ENCODE measurements around the gene RPH3AL.

The RPH3AL gene

DNA sequence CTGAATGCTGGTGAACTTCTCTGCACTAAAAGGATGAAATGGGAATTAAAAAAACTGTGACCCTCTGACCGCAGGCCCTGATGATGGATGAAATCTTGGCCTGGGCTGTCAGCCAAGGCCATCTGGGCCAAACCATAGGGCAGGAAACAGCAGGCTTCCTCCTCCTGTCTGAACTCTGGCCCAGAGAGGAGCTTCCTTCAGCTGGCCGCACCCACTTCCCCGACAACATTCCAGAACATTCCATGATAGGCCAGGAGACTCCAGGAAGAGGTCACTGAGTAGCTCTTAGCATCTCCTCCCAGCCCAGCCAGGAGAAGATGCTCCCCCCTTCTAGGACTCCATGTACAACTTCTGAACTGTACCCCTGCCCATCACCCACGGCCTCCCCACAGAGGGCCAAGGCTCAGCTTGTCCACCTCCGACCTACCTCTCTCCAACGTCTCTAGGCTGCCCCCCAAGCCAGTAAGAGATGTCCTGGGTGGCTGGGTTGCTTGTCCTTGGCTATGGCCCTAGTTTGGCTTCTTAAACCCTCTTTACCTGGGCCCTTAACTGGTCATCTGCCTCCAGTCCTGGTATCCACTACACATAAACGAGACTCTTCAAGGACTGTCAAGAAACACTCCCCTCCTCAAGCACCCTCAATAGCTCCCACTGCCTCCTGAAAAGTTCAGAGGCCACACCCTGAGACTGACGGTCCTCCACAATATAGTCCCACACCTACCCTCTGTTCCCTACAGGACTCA is 1.7 kb downstream of the RPH3AL start:
- H3K4me3 Mint-ChIP-seq: no peak overlapping the region
- ATAC-seq: no peak
- no peaks in the 10 kb centered on the region for H3K4me1 Mint-ChIP-seq
- no peak for DNase-seq
- no peaks in the 10 kb centered on the region for H3K27me3 Mint-ChIP-seq
- H3K27ac Mint-ChIP-seq: no peak overlapping the region
- no peaks in the 10 kb centered on the region for H3K9me3 Mint-ChIP-seq

DNA sequence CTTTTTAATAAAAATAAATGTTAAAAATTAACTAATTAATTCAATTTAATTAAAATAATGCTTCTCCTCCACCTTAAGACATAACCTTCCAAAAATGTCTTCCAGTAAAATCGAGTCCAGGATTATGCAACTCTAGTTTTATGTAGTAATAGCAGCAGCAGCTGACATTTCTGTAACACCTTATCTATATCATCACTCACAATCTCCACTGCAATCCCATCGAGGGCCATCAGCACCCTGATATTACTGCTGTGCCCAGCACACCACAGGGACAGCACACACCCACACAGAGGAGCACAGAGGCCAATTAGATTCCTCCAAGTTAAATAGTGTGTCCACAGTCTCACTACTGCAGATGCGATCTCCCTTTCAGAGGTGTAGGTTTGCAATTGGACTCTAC is 2.9 kb downstream of the RPH3AL start:
- no peak overlapping the region for H3K4me3 Mint-ChIP-seq
- no peaks in the 10 kb centered on the region for H3K27me3 Mint-ChIP-seq
- peak overlapping the region in 1 of 2 donors; percentile 89 for H3K27ac Mint-ChIP-seq
- H3K9me3 Mint-ChIP-seq: peaks cover 0 to 1% of the 10 kb centered on the region in 2 donors
- ATAC-seq (no peak), DNase-seq (no peak)
- H3K4me1 Mint-ChIP-seq: no peaks in the 10 kb centered on the region

DNA sequence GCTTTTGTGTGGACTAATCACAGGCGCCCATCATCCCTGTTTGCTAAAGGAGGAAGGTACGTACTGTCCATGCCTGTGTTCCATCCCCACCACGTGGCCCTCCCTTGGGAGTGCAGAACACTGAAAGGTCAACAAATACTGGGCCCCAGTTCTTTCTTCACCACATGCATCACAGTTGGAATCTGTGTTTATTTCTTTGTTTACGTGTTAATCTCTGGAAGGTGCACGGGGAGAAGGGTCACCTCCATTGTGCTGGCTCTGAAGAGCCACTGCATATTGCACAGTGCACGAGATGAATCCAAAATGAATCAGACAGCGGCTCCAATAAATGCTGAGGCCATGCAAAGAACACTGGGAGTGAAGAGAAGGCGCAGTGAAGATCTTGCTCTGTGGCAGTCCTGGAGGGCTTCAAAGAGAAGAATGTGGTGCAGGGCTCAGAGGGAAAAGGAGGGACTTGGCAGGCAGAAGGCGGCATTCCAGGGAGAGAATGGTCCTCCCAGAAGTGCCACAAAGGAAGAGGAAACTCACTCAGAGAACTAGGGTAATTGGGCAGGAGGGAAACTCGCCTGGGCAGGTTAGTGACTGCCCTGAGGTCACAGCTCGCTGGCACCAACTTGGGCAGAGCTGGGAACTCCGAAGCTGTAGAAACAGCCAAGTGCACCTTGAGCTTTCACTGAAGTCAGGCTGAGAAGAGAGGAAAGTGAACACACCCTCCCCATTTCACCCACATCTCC is 3.7 kb downstream of the RPH3AL start:
- H3K4me1 Mint-ChIP-seq: no peaks in the 10 kb centered on the region

DNA sequence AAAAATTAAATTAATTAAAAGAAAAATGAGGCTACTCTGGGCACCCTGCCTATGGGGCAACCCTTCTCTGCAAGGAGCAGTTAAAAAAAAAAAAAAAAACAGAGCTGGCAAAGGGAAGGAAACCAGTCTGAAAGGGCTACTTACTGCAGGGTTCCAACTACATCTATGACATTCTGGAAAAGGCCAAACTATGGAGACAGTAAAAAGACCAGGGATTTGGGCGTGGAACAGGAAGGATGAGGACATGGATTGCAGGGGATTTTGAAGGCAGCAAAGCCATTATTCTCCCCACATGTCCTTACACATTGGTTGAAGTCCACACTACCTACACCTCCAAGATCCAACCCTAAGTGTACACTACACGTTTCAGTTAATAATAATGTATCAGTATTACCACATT is 4.6 kb downstream of the RPH3AL start:
- Mint-ChIP-seq H3K27me3 (no peaks in the 10 kb centered on the region), H3K4me3 (no peak overlapping the region), H3K9me3 (peaks cover 10 to 12% of the 10 kb centered on the region in 2 donors), H3K27ac (no peak overlapping the region), H3K4me1 (no peaks in the 10 kb centered on the region)
- ATAC-seq: no peak
- no peak for DNase-seq

More for the DNA sequence above, 3.7 kb downstream of the RPH3AL start:
- Mint-ChIP-seq H3K27me3 (no peaks in the 10 kb centered on the region), H3K9me3 (peaks cover 8 to 9% of the 10 kb centered on the region in 2 donors), H3K27ac (no peak overlapping the region), H3K4me3 (no peak overlapping the region)
- ATAC-seq: no peak
- no peak for DNase-seq

DNA sequence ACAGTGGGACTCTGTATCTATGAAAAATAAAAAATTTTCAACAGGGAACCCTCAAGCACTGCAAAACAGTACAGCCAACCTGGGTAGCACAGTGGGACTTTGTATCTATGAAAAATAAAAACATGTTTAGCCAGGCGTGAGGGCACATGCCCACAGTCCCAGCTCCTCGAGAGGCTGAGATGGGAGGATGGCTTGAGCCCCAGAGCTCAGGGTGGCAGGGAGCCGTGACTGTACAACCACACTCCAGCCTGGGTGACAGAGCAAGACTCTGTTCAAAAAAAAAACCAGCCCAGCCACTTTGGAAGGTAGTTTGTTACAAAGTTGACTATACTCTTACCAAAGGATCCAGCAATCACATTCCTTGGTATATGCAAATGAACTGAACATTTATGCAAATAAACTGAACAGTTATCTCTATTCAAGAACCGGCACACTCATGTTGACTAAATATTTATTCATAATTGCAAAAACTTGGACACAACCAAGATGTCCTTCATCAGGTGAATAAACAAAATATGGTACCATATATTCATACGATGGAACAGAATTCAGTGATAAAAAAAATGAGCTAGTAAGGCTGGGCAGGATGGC is 5.2 kb downstream of the RPH3AL start:
- H3K4me3 Mint-ChIP-seq: no peak overlapping the region

DNA sequence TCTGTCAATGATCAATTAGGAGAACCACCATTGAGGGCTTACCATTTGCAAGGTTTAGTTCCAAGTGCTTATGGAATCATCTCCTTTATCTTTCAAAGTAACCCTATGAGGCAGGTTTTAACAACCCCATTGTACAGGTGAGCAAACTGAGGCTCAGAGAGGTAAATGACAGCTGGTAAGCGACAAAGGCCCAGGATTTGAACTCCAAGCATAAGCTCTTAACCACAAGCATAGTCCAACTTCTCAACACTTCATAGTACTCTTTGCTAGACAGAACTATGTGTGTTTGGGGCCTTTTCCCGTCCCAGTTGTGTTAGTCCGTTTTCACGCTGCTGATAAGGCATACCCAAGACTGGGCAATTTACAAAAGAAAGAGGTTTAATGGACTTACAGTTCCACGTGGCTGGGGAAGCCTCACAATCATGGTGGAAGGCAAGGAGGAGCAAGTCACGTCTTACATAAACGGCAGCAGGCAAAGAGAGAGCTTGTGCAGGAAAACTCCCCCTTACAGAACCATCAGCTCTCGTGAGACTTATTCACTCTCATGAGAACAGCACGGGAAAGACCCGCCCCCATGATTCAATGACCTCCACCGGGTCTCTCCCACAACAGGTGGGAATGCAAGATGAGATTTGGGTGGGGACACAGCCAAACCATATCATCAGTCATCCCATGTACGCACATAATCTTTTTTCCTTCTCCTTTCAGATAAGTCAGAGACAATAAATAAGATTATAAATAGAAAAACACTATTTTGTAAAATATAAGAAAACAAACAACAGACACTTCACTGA is 6.4 kb downstream of the RPH3AL start:
- ATAC-seq (no peak), DNase-seq (no peak)
- no peaks in the 10 kb centered on the region for H3K4me1 Mint-ChIP-seq
- H3K9me3 Mint-ChIP-seq: peaks cover 10 to 12% of the 10 kb centered on the region in 2 donors
- H3K4me3 Mint-ChIP-seq: no peak overlapping the region
- no peak overlapping the region for H3K27ac Mint-ChIP-seq
- H3K27me3 Mint-ChIP-seq: no peaks in the 10 kb centered on the region

More for the DNA sequence above, 5.2 kb downstream of the RPH3AL start:
- Mint-ChIP-seq H3K27me3 (no peaks in the 10 kb centered on the region), H3K4me1 (no peaks in the 10 kb centered on the region), H3K27ac (no peak overlapping the region), H3K9me3 (peaks cover 10 to 12% of the 10 kb centered on the region in 2 donors)
- DNase-seq: no peak
- ATAC-seq: no peak

DNA sequence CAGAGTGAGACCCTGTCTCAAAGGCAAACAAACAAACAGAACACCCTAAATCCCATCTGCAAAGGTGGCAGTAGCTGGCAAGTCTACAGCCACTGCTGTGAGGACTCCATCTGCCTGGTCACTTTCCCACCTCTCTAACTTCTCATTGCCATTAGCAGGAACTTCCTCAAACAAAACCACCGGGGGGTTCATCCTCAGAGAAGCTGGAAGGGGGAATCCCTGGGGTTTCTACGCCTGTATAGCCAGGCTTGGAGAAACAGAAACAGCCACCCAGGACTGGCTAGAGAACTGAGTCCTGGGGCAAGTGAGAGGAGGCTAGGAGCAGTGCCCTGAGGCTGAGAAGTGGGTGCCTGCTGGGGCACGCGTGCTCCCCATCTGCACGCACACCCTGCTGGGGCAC is 7.3 kb downstream of the RPH3AL start:
- H3K9me3 Mint-ChIP-seq: peaks cover 10 to 12% of the 10 kb centered on the region in 2 donors
- H3K4me1 Mint-ChIP-seq: no peaks in the 10 kb centered on the region
- no peak overlapping the region for H3K4me3 Mint-ChIP-seq
- DNase-seq (no peak), ATAC-seq (no peak)
- H3K27ac Mint-ChIP-seq: no peak overlapping the region
- no peaks in the 10 kb centered on the region for H3K27me3 Mint-ChIP-seq

DNA sequence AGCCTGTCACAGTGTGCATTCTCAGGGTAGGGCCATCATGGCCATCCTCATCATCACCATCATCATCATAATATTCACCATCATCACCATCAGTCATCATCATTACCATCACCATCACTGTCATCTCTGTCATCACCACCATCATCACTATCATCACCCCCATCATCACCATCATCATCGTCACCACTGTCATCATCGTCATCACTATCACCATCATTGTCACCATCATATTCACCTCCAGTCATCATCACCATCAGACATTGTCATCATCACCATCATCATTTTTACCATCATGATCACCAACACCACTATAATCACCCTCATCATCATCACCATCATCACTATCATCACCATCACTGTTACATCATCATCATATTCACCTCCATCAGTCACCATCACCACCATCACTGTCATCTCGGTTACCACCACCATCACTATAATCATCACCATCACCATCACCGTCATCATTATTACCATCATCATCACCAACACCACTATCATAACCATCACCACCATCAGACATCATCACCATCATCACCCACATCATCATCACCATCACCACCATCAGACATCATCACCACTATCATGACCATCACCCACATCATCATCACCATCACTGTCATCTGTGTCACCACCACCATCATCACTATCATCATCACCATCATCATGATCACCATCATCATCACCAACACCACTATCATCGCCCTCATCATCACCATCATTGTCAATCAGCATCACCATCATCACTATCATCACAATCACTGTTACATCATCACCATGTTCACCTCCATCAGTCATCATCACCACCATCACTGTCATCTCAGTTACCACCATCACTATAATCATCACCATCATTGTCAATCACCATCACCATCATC is 8.5 kb downstream of the RPH3AL start:
- DNase-seq (no peak), ATAC-seq (no peak)
- Mint-ChIP-seq H3K4me1 (no peaks in the 10 kb centered on the region), H3K4me3 (no peak overlapping the region), H3K27ac (no peak overlapping the region), H3K9me3 (peaks cover 10 to 12% of the 10 kb centered on the region in 2 donors), H3K27me3 (no peaks in the 10 kb centered on the region)

DNA sequence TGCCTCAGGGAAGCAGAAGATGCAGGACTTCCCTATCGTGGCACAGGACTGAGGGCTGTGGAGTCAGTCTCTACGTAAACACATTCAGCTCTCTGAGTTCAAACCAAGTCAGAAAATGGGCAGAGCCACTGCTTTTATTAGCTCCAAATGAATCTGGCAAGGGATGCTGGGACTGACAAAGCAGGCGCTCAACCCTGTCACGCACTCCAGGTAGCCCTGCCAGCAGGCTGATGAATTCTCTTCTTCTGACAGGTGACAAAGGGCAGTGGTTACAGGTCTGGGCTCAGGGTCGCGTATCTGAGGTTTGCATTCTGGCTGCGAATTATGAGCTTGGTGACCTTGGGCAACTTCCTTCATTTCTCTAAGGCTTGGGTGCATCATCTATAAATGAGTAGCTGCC is 9.4 kb downstream of the RPH3AL start:
- Mint-ChIP-seq H3K4me1 (no peaks in the 10 kb centered on the region), H3K9me3 (peaks cover 10 to 12% of the 10 kb centered on the region in 2 donors), H3K27ac (no peak overlapping the region), H3K27me3 (no peaks in the 10 kb centered on the region), H3K4me3 (no peak overlapping the region)
- DNase-seq (no peak), ATAC-seq (no peak)

DNA sequence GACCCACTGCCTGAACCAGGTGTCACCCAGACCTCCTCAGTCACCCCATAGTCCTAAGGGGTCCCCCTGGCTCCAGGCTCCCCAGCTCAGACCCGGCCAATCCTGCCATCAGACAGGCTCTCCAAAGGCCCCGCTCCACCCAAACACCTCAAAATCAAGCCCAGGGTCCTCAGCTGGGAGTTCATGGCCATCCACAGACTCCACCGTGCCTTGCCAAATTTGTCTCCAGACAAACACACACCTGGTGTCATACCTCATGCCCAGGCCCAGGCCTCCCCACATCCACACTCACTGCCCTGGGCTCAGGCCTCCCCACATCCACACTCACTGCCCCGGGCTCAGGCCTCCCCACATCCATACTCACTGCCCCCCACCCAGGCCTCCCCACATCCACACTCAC is 12.5 kb downstream of the RPH3AL start:
- Mint-ChIP-seq H3K9me3 (peaks cover 10 to 12% of the 10 kb centered on the region in 2 donors), H3K27ac (no peak overlapping the region), H3K27me3 (no peaks in the 10 kb centered on the region), H3K4me1 (peaks cover 21% of the 10 kb centered on the region), H3K4me3 (no peak overlapping the region)
- ATAC-seq (no peak), DNase-seq (no peak)

DNA sequence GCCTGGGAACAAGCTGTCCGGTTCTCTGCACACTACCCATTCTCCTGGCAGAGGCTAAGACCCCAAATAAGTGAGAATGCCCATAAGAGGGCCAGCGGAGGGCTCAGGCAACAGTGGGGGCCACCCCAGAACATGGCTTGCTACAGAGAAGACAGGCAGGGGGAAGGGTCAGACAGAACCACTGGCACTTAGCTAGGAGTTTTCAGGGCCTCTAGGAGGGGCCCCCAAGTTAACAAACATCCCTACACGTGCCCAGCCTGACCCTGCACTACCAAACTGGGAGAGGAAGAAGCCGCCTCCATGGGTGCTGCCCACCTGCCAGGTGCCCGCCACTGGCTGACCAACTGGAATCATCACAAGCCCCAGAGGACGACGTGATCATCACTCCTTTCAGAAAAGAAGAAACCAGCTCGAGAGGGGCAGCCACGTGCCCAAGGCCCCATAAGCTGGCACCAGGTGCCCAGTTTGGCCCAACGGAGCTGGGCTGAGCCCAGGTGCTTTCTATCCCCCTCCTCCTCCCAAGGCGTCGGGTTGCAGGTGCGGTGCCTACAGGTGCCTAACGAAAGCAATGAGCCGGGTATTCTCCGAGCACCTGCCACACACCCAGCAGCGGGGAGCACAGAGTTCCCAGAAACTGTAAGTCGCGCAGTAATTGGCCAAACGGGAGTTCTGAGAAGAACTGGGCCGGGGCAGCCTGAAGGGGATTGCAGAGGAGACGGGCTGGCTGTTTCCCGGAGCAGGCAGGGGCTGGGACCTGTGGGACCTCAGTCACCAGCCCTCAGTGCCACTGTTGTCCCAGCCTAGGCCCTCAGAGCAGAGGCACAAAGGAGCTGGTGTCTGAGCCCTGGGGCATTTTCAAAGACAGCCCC is 13.2 kb downstream of the RPH3AL start:
- DNase-seq (no peak), ATAC-seq (no peak)
- Mint-ChIP-seq H3K27me3 (no peaks in the 10 kb centered on the region), H3K27ac (no peak overlapping the region), H3K4me3 (no peak overlapping the region), H3K4me1 (peaks cover 26% of the 10 kb centered on the region), H3K9me3 (peaks cover 7 to 8% of the 10 kb centered on the region in 2 donors)

DNA sequence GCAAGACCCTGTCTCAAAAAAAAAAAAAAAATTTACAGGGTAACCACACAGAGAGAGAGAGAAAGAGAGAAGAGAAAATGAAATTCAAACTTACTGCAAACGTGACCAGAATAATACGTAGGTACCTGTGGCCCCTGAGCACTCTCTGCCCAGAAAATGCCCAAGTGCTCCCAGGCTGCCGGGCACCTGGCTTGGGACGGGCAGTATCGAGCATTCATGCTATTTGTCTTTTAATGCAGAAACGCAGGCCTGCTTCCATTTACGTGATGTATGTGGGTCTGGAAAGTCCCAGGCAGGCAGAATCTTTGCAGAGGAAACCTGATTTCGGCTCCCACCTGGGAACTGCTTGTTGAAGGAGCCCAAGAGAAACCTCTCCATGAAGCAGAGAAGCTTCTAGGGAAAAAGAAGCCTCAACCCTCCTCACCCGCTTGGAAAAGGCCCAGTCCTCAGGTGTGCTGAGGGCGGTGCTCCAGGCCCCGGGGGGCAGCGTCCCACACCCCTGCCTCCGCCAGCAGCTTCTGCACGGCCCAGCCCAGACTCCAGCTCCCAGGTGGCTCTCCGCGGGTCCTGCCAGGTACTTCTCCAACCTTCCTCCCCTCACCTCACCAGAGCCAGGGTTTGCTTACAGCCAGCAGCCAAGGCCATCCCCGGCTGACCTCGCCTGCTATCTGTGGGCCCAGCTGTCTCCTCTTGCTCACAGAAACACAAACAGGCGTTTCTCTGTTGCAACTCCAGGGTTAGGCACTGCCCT is 14.0 kb downstream of the RPH3AL start:
- peaks cover 0 to under 1% of the 10 kb centered on the region in 2 donors for H3K9me3 Mint-ChIP-seq
- H3K4me3 Mint-ChIP-seq: no peak overlapping the region
- no peaks in the 10 kb centered on the region for H3K27me3 Mint-ChIP-seq
- peaks cover 34% of the 10 kb centered on the region for H3K4me1 Mint-ChIP-seq
- DNase-seq (no peak), ATAC-seq (no peak)
- peak overlapping the region in 1 of 2 donors; percentile 19 for H3K27ac Mint-ChIP-seq

DNA sequence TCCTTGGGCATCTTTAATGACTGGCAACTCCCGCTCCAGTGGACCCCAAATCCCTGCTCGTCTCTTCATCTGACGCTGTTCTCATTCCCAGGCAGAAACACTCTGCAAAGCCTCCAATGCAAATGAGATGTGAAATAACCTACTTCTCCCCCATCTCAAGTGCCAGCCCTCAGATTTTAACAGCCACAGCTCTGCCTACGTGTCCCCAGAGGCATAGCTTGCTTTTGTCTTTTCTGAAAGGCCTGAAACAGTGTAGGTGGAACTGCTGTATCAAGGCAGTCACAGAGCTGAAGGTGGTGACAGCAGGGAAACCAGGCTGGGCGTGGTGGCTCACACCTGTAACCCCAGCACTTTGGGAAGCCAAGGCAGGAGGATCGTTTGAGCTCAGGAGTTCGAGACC is 14.7 kb downstream of the RPH3AL start:
- ATAC-seq (no peak), DNase-seq (no peak)
- Mint-ChIP-seq H3K4me3 (no peak overlapping the region), H3K27me3 (no peaks in the 10 kb centered on the region), H3K4me1 (peaks cover 37% of the 10 kb centered on the region), H3K9me3 (no peaks in the 10 kb centered on the region), H3K27ac (peak overlapping the region in 1 of 2 donors; percentile 19)

Measured in stimulated activated naive CD8-positive, alpha-beta T cell treated with anti-CD3 and anti-CD28 coated beads, Interleukin-15, amount 100 ng/mL, for 72 hours (primary cell).